ENCODE results near the gene INTS15. TPM values are rescaled to one million over a fixed set of nuclear protein-coding genes. Genes with fewer than 3 reads are reported as not detected.

Gene INTS15
- total and polyA plus RNA-seq, 9 of the 15 experiments (the other 6 are each of a cell fraction or from before 2014, with no cell fraction given), result 0.52 to 28.9 (median 11.6) TPM

- TF ChIP-seq TAF1 (IDR thresholded peaks at IDR 0.05; ENCODE audit: control insufficient read depth, extremely low read depth, insufficient read depth, low read length, severe bottlenecking) (peak; percentile 95), ZNF12 (CRISPR knock-in tag; IDR thresholded peaks at IDR 0.05) (no peak), ZNF165 (CRISPR knock-in tag; IDR thresholded peaks at IDR 0.05; ENCODE audit: borderline replicate concordance) (no peak), JUND (IDR thresholded peaks at IDR 0.05; ENCODE audit: borderline replicate concordance, low read depth, low read length) (no peak), JUND (tag; IDR thresholded peaks at IDR 0.05; ENCODE audit: borderline replicate concordance, low read depth, low read length) (no peak), FOXK2 (conservative IDR thresholded peaks at IDR 0.05 in 1 of 2, IDR thresholded peaks at IDR 0.05 in 1 of 2; ENCODE audit: low read depth in 2 of 2) (no peak), ZNF280B (CRISPR knock-in tag; IDR thresholded peaks at IDR 0.05) (0 out of 2 replicates have a peak, but pooled peaks have one; percentile 30), ZNF282 (CRISPR knock-in tag; IDR thresholded peaks at IDR 0.05) (peak; percentile 45; the same call in 1 of the 2 replicates), SAFB2 (IDR thresholded peaks at IDR 0.05; ENCODE audit: borderline replicate concordance, low read depth, low read length, severe bottlenecking) (no peak), ZNF655 (CRISPR knock-in tag; IDR thresholded peaks at IDR 0.05) (no peak), ZBTB2 (IDR thresholded peaks at IDR 0.05) (no peak), TBL1XR1 (IDR thresholded peaks at IDR 0.05; ENCODE audit: low read length in 2 of 2) (0 out of 4 replicates have a peak, but pooled peaks of 1 of the 2 experiments have one; percentile 20), TOE1 (IDR thresholded peaks at IDR 0.05; ENCODE audit: borderline replicate concordance) (no peak), TOE1 (CRISPR knock-in tag; IDR thresholded peaks at IDR 0.05; ENCODE audit: borderline replicate concordance, low read depth) (no peak), THRB (CRISPR knock-in tag; conservative IDR thresholded peaks at IDR 0.05) (no peak), ZNF174 (CRISPR knock-in tag; IDR thresholded peaks at IDR 0.05) (no peak)
- TF ChIP-seq, protein P1, sequence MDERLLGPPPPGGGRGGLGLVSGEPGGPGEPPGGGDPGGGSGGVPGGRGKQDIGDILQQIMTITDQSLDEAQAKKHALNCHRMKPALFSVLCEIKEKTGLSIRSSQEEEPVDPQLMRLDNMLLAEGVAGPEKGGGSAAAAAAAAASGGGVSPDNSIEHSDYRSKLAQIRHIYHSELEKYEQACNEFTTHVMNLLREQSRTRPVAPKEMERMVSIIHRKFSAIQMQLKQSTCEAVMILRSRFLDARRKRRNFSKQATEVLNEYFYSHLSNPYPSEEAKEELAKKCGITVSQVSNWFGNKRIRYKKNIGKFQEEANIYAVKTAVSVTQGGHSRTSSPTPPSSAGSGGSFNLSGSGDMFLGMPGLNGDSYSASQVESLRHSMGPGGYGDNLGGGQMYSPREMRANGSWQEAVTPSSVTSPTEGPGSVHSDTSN (CRISPR knock-in tag; IDR thresholded peaks at IDR 0.05; ENCODE audit: low read depth), result no peak
- TF ChIP-seq, protein P1 (tag; conservative IDR thresholded peaks at IDR 0.05; ENCODE audit: low read depth), result no peak
These were observed at the start of gene INTS15 (continued) for GRCh38 chr7:6589829-6590644.

Data from K562 (cell line).